Neural progenitor cell (in vitro differentiated cells): Measurements from ENCODE around the gene WIPF2.

Experiments
- CTCF ChIP-seq: fragments of 200-600 bp; sonication (generic); IDR thresholded peaks from 2 replicates; pipeline ENCODE4 v1.5.1; 2017; ENCODE audit warnings: antibody characterized with exemption, mild to moderate bottlenecking
- EZH2phosphoT487 ChIP-seq: fragments of 200-600 bp; sonication (generic); IDR thresholded peaks from 2 replicates; pipeline ENCODE4 v1.6.1; 2017; ENCODE audit warnings: antibody characterized with exemption

- TF ChIP-seq CTCF, result no peak
- TF ChIP-seq EZH2phosphoT487, result no peak
Observed at GRCh38 chr17:40325156-40326013, 106.3 kb downstream of the WIPF2 start.
